HG02642 (cell line): Measurements from ENCODE around the gene LNX1.

ENCODE experiments used
- ATAC-seq: cut with Tn5 transposase; IDR thresholded peaks from one replicate; pipeline ENCODE4 v1.9.1; 2021; ENCODE audit warnings: mild to moderate bottlenecking; ENCODE audit not compliant: unreplicated experiment, poor library complexity

Gene LNX1

GRCh38 chr4:53505947-53506346, 85.3 kb downstream of the LNX1 start:
- ATAC-seq: no peak

DNA sequence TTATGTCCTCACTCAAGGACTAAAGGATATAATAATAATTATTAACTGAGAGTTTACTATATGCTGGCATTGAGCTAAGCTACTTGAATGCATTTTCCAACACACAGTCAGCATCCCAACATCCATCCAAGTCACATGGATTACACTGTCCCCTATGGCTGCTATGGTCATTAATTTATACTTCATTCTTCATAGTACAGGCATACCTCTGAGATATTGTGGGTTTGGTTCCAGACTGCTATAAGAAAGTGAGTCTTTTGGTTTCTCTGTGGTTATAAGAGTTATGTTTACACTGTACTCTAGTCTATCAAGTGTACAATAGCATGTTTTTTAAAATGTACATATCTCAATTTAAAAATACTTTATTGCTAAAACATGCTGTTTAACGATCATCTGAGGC, 89.2 kb downstream of the LNX1 start:
- ATAC-seq: no peak

GRCh38 chr4:53501561-53501960, 89.7 kb downstream of the LNX1 start:
- no peak for ATAC-seq

- ATAC-seq: no peak
Observed at GRCh38 chr4:53500546-53500945, 90.7 kb downstream of the LNX1 start.

GRCh38 chr4:53499791-53500190, 91.5 kb downstream of the LNX1 start:
- ATAC-seq: no peak

- ATAC-seq: no peak
Observed at GRCh38 chr4:53498706-53499105, 92.6 kb downstream of the LNX1 start.

DNA sequence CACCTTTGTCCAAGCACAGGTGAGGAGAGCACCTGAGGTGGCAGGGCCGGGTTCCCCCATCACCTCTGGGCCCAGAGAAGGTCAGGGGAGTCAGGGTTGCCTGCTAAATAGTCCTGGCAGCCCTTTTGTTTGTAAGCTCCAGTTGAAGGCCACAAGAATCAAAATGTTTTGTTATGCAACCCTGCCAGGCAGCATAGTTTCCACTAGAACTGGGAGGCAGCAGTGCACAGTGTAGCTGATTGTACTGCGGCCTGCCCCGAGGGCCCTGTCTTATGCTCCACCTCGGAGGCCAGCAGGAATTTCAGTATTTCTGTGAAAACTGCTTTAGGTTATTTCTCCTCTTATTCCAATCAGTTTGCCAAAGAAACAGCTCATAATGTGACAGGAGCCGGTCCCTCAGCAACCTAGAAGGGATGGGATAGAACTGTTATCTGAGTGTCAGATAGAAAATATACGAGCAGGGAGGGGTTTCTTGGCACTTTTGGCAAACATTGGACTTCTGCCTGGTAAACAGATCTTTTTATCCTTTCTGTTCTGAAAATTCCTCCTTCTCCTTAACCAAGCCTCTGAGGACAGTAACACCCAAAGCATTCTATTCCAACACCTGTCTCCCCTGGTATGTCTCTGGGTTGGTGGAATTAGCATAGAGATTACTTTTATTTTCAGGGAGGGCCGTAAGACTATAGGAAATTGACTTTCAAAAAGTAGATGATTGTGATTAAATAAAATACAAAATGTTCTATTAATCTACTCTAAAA, 93.6 kb downstream of the LNX1 start:
- ATAC-seq: no peak

DNA sequence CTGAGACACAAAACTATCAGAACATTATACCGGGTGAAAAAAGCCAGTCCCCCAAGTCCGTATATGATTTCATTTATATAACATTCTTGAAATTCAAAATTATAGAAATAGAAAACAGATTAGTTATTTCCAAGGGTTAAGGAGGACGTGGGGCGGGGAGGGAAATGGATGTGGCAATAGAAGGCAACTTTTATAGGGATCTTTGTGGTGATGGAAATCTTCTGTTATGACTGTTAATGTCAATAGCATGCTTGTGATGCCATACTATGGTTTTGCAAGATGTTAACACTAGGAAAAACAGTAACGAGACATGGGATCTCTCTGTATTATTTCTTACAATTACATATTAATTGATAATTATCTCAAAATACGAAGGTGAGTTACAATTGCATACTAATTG, 96.4 kb downstream of the LNX1 start:
- ATAC-seq: no peak

DNA sequence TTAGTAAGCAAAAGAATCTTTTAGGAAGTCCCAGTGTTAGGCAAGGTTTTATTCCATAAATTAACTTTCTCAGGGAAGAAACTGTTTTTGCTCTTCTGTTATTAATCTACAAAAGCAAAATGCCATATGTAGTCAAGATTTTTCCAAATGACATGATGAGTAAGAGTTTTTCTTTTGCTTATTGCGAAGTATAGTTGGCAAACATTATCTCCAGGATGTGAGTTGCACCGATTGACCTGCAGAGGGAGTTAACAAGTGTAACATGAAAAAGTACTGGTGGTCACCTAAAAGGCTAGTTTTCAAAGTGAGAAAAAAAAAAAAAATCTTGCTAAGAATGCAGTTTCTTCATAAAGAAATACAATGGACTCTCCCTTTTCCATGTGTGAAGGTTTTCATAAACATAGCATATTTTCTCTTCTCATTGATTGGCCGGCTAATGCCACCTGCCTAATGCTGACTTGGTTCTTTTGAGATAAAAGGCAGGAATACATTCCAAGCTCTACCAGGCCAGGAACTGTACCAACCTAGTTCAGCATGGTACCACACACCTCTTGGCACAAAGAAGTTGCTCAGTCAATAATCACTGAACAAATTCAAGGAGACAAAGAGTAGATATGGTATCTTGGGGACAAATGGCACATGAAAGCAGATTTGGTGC, 100.2 kb downstream of the LNX1 start:
- no peak for ATAC-seq

DNA sequence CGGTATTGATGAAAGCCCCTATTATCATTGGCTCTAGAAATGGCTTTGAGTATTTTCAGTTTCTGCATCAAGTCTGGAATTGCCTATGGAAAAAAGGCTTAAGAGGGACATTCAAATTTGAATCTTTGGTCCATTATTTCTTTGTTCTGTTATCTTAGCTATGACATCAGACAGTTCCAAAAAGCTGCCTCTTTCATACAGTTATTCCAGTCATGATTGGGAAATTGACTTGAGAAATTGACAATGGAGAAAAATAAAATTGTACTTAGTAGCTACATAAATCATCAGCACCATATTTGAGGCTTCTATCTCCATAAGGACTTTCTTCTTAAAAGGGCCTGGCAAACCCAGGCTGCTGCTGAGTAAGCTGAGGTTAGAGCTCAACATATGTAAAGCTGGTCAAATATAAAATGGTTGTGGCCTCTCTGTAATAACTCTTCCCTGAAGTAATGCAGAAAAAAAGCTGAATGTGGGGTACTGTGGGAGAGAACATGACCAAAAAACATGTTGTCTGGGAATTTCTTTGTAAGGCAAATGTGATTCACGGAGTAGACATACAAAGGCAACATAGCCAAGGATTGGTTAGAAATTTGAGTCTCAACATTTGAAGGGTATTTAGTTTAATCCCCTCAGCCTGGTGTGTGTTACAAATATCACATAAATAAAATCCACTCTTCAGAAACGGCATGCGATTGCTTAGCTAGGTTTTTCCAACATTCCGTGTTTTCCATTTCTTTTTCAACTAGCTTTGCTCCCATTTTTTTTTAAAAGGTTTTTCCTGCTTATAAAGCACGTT, 100.9 kb downstream of the LNX1 start:
- no peak for ATAC-seq

DNA sequence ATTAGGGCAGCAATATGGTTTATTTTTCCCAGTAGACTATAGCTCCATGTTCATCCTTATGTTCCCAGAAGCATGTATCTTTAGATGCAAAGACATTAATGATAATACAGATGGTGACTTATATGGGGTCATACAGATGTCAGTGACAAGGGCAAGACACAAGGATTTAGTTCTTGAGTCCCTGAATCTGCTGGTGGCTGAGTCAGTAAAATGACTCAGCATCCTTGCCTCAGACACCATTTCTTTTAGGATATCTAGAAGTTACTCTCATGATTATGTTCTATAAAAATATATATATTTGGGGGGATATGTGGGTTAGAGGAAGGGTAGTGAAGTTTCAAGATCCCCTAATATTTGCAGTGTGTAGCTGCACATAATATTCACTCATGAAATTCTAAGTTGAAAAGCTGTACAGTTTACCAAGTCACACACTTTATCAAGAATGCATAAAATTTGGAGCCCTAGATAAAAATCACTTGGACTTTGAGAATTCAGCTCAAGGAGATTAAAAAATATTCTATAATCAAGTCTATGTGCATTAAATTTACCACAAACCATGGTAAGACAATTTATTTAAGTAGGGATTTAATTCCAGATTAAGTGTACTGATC, 101.9 kb downstream of the LNX1 start:
- ATAC-seq: no peak

GRCh38 chr4:53487766-53488165, 103.5 kb downstream of the LNX1 start:
- ATAC-seq: no peak

GRCh38 chr4:53485658-53486040, 105.6 kb downstream of the LNX1 start:
- no peak for ATAC-seq

DNA sequence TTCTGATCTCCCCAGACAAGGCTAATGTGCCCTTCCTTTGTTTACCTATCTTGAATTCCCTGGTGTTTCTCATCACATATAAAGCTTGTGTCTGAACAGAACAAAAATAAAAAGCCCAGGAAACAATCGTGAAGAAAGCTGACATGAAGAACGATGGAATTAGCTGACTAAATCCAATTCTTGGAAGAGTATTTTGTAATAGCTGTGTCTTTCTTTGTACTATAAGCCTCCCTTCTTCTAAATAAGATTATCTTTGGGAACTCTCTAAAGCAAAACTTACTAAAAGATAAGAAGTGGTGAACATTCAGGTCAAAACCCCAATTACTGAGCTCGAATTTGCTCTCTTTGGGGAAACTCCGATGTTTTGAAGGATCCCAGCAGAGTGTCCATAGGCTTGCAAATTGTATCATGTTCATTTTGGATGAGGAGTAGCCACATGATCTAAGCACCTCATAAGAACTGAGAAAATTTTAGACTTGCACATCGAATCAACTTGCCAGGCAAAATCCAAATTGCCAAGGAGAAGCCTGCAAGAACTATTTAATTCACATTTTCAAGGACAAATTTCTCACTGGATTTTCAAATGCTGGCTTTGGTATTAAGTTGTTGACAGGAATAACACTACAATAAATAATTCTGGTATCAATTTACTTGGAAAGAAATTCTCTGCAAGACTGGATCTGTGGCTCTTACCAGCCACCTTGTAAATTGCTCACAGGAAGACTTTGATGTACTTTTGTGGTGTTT, 106.2 kb downstream of the LNX1 start:
- no peak for ATAC-seq

- ATAC-seq: no peak
Observed at GRCh38 chr4:53483250-53483649, 108.0 kb downstream of the LNX1 start.

DNA sequence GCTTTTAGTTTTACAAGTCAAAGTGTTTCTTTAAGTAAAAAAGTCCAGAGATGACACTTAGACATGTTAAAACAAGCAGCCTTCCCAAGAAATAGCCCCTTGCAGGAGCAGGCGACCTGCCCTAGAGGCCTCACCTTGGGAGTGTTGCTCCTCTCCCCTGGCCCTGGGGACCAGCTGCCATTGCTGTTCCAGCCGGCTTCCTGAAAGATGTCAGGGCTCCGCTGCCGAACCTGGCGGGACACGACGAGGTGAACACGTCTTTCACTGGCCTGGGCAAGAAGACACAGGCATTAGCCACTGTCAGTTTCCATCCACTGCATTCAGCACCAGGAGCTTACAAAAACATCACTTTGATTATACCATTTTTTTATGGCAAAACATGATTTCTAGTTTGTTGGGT, 109.7 kb downstream of the LNX1 start:
- no peak for ATAC-seq

GRCh38 chr4:53480909-53481308, 110.4 kb downstream of the LNX1 start:
- ATAC-seq: no peak

DNA sequence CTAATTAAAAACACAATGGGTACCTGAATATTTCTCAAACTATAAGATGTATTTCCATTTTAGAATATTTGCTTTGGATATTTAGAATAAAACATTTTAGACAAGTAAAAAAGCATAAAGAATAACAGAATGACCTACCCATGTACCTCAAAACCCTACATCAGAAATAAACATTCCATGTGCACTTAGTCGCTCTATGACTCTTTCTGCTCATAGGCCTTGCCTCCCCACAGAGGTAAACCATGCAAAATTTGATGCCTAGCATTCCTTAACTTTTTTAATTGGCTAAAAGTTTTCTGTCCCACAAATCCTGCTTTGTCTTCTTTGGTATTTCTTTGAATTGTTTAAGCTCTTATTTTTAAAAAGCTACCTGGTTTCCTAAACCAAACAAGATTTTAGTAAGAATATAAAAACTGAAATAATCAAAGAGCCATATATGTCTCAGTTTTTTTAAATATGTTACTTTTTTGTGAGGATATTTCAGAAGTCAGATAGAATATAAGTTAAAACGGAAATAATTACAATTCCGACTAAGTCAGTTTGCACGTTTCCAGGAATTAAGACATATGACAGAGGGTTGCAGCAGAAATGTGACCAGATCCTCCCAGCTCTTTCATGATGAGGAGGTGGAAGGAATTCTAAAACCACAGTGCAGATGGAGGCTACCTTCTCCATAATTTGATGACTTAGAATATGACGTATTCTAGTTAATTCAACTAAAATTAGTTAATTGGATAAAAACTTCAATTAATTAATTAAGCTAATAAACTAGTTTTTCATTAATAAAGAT, 111.4 kb downstream of the LNX1 start:
- ATAC-seq: no peak

GRCh38 chr4:53478671-53479456, 112.4 kb downstream of the LNX1 start:
- ATAC-seq: no peak
